ENCODE data around the gene SLC5A1.

SLC5A1 gene

DNA sequence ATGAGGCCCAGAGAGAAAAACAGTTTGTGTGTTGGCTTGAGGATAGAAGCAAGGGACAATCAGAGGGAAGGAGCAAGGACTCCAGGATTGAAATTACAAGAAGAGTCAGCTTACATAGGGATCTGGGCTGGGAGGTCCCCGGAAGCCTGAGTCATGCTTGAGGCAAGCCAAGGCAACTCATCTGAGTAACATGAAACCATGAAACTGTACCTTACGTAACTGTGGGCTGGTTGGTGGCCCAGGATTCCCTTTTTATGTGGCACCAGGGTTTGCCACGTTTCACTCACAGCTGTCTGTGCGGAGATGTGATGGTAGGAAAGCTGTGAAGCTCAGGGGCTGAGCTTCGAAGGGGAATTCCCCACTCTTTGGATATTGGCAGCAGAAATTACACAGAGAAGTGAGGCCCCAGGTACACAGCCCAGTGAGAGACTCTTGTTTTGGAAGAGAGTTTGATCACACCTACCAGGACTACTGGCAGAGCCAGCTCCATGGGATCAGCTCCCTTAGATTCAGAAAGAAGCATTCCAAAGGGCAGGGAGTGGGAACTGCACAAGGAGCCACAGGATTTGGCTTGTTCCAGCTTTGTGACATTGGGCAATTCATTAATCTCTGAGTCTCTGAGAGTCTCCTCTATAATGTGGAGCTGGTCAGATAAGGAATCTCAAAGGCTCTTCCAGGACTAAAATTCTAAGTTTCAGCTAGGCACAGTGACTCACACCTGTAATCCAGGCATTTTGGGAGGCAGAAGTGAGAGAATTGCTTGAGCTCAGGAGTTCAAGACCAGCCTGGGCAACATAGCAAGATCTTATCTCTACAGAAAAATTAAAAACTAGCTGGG, 7.8 kb downstream of the SLC5A1 start:
- DNase-seq (ENCODE audit: low read depth), result peak; percentile 50

DNA sequence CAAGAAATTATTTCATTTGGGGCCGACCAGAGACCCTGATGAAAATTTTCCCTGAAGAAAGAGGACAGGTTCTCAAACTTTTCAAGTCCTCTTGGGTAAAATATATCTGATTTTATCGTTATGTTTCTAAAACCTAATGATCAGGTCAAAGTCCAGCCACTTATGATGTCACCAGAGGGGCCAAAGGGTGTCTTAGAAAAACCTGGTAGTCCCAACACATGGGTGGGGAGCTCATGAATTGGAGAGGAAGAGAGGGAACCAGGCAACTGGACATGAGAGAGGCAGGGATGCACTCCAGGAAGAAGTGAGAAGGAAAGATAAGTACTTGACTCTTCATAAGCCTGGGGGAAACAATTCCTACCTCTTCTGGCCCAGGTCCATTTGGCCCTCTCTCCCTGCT, 9.2 kb downstream of the SLC5A1 start:
- no peak for DNase-seq (ENCODE audit: low read depth)

DNA sequence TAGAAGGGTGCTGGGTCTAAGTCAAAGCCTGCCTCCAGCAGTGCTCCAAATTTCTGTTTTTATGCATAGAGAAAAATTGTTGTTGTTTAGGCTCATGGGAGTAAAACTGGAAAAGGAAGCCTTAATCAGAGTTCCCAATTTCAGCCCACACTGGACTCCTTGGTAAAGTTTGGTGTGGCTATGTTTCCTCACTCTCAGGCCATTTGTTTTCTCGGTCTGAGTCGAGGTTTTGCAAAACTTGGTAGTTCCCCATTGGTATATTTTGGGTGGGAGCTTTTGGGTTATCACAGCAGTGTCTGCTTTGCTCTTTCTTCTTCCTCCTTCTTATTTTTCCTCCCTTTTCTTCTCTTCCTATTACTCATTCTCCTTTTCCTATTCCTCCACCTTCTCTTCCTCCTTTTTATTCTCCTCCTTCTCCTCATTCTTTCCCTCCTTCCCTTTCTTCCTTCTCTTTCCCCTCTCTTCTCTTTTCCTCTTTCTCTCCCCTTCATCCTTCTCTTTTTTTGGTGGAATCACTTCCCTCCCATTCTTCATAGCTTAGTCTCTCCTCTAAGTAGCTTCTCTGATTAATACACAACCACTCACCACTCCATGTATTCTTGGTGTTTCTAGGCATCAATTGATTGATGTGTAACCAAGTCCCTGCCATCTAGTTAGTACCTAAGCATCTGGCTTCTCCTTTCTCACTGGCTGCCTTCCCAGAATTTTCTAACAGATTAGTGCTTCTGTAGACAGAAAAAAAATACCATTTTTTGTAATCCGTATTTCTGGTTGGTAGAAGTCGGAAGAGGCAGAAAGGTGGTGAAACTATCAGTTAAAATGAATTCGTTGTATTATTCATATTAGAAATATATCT, 10.1 kb downstream of the SLC5A1 start:
- DNase-seq (ENCODE audit: low read depth), result no peak

DNA sequence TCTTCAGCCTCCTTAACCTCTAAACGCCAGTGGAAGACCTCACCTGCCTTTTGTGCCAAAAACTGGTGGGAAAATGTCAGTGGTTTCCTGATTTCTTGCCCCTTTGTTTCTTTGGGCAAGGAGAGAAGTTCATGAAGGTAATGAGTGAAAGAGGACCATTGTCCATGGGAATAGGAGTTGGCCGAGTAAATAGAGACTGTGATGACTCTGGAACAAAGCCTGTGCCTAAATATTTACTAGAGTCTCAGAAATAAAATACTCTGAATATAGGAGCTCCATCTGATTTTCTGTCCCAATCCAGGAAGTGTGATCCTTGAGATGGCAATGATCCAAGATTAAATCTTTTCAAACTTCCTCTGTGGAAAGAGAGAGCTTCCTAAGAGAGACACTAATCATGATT, 12.0 kb downstream of the SLC5A1 start:
- no peak for DNase-seq (ENCODE audit: low read depth)

DNA sequence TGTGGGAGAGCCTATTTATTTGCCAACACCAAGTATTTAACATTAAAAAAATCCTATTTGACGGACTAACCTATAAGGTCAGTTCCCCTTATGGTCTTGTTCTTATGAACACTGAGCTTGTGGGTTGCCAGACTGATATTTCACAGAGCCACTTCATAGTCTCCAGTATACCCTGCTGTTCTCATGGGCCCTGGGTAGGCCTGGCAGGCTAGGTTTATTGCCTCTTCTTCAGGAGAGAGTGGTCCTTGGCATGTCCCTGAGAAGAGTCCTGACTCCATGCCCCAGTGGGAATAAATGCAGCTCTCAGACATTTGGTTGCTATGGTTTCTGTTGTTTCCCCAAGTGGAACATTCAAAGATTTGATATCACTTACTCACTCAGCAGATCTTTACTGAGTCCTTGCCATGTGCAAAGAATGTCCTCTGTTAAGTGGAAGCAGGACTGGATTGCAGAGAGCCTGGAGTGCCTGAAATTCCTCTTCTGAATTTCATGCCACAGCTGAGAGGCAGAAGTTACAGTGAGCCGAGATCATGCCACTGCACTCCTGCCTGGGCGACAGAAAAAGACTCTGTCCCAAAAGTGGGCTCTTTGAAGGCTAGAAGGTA, 15.7 kb downstream of the SLC5A1 start:
- DNase-seq (ENCODE audit: low read depth), result peak; percentile 42

DNA sequence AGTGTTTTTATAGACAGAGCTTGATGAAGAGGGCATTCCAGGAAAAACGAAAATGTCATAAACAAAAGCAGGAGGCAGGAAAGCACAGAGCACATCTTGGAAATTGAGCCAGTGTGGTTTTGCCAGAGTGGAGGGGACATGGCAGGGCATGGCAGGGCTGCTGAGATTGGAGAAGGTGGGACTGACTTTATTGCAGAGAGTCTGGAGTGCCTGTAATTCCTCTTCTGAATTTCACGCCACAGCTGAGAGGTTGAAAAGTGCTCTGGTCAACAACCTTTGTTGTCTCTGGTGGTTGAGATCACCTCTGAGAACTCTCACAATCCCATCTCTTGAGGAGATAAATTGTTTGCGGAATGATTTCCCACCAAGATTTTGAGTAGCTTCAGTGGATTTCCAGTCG, 16.4 kb downstream of the SLC5A1 start:
- no peak for DNase-seq (ENCODE audit: low read depth)

DNA sequence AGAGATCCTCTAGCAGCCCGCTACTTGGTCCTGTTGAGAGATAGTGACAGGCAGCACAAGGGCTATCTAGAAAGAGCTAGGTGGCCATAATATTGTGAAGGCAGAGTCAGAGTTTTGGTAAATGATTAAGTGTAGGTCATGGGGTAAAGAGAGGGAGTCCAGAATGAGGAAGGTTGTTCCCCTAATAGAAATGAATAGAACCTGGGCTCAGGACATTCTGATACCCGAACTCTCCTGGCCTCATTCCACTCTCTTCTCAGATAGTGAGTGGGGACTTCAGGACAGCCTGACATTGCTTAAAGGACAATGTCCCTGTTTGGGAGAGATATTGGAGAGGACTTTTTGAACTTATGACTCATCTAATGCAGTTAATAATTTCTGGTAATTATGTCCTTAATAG, 20.6 kb downstream of the SLC5A1 start:
- no peak for DNase-seq (ENCODE audit: low read depth)

DNA sequence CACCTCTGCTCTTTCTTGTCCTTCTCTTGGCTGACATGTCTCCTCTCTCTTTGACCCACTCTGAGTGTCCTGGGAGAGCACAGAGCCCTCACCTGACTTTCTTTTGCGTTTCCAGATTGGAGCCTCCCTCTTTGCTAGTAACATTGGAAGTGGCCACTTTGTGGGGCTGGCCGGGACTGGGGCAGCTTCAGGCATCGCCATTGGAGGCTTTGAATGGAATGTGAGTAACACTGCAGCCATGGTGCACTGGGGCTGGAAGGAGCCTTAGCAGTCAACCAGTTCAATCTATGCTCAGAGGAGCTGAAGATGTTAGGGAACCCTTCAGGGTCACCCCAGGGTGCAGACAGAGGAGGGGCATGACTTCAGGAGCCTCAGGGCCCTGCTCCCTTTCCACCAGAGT, 23.8 kb downstream of the SLC5A1 start:
- DNase-seq (ENCODE audit: low read depth), result no peak

DNA sequence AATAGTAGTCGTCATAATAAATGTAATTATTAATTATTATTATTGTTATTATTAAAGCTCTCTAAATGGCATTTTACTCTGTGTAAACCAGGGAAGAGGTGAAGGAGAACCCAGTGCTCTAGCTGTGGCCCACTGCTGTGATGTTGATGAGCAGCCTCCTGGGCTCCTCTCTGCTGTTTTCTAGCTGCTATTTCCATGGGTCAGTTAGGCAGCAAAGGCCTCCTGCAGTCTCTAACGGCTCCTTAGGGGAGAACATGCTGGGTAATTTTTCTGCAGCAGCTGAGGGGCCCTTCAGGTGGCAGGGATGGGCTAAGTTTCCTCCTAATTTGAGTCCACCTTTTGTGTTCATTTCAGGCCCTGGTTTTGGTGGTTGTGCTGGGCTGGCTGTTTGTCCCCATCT, 24.6 kb downstream of the SLC5A1 start:
- no peak for DNase-seq (ENCODE audit: low read depth)

DNA sequence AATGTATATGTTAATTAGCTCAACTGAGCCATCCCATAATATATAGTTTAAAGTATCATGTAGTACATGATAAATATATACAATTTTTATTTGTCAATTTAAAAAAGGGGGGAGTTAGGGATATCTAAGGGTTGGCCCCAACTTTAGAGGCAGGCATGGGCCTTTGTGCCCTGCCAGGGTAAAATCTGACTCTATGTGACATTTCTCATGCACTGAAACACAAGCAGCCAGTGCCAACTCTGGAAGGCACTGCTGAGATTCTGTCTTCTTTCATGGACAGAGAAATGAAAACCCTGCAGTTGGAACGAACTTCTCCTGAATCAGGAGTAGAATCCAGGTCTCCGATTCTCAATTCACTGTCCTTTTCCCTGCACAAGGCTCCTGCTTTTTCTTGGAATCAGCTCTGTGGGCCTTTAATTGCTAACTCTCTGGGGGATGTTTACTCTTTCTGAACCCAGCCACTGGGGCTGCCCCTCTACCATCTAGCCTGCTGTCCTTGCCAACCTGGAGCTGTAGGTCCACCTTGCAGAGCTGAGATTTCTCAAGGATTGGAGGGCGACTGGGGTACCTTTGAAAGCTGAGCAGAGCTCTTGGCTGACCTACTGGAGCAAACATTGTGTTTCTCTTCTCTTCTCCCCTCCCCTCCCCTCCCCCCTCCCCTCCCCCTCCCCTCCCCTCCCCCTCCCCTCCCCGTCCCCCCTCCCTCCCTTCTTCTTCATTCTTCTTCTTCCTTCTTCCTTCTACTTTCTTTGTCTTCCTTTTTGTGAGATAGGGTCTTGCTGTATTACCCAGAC, 26.7 kb downstream of the SLC5A1 start:
- DNase-seq (ENCODE audit: low read depth), result no peak

DNA sequence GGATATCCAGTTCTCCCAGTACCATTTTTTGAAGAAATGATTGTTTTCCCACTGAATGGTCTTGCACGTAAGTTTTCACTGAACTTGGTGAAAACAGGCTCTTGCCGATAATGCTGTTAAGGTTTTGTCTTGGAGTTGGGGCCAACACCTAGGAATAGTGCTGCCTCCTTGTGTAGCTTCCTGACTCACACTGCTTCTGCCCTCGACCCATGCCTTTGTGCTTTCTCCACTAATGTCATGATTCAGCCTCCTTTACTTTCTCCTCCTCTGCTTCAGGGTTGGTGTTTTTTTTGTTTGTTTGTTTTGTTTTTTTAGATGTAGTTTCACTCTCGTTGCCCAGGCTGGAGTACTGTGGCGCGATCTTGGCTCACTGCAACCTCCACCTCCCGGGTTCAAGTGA, 30.2 kb downstream of the SLC5A1 start:
- no peak for DNase-seq (ENCODE audit: low read depth)

DNA sequence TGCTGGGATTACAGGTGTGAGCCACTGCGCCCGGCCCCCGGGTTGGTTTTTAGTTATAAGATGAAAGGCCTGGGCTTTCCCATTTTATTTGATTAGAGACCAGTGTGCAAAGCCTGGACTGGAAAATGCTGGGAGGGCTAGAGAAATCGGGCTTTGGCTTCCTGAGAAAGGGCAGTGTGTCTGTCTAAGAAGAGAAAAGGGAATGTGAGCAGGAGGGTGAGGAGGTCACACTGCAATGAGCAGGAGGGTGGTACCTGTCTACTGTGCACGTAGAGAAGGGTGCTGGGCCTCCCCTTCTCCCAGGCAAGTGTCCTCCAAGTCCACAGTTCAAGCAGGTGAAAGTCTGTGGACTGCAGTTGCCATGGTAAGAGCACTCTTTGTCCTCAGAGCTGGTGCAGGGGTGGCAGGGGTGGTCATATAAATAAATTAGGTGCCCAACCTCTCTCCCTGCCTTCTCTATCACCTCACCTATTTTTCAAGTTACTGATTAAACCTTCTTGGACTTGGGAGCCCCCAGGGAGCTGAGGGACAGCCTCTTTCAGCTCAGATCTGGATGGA, 30.8 kb downstream of the SLC5A1 start:
- DNase-seq (ENCODE audit: low read depth), result no peak

DNA sequence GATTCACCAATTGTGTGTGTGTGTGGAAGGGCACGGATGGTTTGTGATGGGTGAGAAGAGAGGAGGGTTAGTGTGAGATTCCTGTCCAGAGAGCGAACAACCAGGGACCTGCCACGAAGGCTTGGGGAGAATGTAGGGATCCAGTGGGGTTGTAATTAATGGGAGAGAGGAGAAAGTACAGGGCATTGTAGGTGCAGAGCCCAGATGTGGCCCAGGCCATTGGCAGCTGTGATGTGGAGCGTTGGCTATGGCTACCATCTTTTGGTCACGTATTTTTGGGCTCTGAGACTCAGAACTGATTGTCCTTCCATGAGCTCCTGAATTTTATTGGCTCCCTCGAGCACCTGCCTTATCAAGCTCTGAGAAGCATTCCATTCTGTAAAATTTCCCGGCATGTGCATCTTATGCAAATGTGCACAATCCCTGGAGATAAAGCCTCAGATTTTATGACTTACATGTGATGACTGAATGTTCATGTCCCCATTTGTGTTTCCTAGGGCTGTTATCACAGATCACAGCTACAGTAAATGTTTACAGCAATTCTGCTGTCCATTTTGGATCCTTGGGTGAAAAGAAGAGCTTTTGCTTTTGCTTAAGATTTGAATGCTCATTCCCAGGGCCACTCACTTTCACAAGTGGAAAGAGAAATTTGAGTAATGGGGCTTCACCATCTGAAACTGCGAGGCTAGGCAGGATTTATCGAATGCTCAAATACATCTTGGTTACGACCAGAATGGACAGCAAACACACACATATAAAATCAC, 33.1 kb downstream of the SLC5A1 start:
- no peak for DNase-seq (ENCODE audit: low read depth)

DNA sequence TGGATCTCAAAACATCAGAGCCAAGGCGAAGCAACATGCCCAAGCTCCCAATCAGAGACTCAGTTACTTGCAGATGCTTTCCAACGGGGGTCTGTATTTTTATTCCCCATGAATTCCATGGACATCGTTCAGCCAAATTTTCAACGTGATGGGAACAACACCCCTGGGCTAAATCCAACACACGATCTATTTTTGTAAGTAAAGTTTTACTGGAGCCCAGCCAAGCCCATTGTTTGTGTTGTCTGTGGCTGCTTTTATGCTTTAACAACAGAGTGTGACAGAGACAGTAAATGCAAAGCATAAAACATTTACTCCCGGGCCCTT, 33.7 kb downstream of the SLC5A1 start:
- no peak for DNase-seq (ENCODE audit: low read depth)

DNA sequence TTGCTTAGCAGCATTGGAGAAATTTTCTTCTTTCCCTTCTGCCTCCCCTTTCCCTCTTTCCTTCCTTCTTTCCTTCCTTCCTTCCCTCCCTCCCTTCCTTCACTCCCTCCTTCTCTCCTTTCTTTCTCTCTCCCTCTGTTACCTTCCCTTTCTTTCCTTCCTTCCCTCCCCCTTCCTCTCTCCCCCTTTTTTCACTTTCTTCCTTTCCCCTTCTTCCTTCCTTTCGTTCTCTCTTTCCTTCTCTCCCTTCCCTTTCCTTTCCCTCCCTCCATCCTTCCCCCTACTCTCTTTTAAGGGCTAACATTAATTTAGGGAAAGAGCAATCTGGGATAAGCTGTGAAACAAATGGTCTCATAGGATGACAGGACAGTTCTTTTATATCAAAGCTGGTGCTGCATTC, 34.1 kb downstream of the SLC5A1 start:
- DNase-seq (ENCODE audit: low read depth), result no peak

DNA sequence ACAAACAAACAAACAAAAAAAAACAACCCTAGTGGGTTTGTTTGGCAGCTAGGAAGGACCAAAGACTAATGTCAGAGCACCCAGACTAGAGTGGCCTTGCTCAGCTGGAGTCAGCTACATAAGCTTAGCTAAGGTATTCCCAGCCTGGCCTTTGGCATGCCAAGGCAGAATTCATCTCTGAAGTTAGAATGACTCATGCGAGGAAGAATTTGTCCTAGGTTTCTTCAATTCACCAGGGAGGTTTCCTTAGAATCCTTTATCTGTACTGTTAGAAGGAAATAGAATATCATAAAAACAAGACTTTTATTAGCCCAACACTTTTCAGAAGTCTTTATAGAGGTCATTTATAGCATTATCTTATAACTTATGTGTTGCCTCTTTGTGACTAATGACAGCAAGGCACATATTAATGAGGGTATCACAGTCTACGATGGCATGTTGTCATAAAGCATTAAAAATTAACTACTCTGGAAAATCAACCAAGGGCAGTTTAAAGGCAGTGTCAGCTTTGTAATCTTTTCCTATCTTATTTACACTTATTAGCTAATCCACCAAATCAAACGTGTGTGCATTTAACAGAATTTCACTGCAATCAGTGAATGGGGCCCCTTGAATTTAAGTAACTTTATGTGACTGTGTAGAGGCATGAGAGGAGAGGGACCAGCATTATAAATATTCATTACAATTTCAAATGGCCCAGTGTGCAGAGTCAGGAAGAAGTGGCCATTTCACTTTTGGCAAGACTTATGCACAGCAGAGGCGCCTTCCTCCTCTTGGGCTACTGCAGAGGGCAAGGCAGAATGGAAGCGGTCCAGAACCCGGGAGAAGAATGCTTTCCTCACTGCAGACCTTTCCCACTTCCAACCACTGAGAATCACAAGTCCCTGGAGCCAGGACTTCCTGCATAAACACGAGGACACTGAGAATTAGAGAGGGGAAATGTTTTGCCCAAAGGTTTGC, 36.3 kb downstream of the SLC5A1 start:
- peak; percentile 40 for DNase-seq (ENCODE audit: low read depth)

DNA sequence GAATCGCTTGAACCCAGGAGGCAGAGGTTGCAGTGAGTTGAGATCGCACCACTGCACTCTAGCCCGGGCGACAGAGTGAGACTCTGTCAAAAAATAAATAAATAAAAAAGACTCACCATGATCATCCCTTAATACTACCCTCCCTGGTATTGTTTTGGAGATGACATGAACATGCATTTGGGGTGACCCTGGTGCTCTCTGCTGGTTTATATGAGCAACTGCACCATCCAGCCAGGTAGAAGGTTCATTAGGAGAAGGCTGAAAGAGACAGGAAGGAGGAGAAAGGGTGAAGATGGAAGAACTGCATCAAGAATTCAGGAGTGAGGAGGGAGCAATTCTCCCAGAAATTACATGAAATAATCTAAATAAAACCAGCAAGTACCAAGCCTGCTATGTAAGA, 37.8 kb downstream of the SLC5A1 start:
- no peak for DNase-seq (ENCODE audit: low read depth)

DNA sequence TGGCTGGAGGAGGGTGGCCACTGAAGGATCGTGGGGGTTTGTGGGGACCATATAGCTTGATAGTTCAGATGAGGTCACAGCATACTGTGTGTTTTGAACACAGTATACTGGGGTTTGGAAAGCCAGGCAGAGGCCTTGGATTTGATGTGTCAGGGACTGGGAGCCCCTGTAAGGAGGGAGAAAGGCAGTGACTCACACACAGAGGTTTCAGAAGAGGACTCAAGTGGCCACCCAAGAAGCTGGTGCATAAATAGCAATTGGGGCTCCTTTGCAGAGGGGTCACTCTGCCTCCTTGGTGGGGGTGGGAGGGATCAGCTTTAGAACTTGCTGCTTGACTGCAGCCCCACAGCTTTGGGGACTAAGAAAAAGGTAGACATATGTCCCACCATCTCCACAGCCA, 39.3 kb downstream of the SLC5A1 start:
- DNase-seq (ENCODE audit: low read depth), result no peak

DNA sequence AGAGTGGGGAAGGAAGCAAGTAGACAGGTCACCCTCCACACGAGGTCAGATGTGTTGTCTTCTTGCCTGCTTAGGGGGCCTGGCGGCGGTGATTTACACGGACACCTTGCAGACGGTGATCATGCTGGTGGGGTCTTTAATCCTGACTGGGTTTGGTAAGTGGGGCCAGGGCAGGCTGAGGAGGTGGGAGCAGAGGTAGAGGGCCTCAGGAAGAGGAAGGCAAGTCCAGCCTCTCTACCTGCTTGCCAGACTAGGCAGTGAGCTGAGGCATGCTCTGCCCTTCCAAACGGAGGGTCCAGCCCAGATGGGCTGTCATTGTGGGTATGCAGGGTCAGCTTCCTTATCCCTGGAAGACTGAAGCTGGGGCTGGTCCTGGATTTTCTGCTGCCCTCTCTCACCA, 39.9 kb downstream of the SLC5A1 start:
- no peak for DNase-seq (ENCODE audit: low read depth)

DNA sequence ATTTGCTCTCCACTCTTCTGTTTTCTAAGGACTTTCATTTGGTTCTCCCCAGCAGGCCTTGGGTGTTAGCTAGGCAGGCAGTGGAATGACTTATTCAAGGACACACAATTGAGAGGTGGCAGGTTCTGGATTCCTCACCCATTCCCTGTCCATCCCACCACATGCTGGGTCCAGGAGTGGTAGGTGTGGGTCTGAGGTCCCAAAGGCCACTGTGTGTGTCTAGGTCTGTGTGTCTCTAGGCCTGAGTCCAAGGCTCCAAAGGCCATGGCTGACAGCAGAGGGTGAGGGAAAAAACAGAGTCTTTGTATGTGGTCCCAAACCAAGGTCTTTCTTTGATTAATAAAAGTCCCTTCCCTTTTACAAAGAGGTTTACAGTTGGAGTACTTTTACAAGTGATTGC, 40.8 kb downstream of the SLC5A1 start:
- DNase-seq (ENCODE audit: low read depth), result no peak

Data from GM04503 (cell line).